HL-60/S4 treated with phorbol 12-myristate 13-acetate at 8.2 ng/mL for 4 days and 3 days (cell line): ENCODE measurements around the gene IFT52.

Experiments used
- in situ Hi-C: fragments of 300-500 bp; cut with MboI; formaldehyde crosslinking; loops from 2 replicates; pipeline ENCODE4 v1.15.0; 2022; ENCODE audit warnings: low sequenced_read_pairs

Gene IFT52

DNA sequence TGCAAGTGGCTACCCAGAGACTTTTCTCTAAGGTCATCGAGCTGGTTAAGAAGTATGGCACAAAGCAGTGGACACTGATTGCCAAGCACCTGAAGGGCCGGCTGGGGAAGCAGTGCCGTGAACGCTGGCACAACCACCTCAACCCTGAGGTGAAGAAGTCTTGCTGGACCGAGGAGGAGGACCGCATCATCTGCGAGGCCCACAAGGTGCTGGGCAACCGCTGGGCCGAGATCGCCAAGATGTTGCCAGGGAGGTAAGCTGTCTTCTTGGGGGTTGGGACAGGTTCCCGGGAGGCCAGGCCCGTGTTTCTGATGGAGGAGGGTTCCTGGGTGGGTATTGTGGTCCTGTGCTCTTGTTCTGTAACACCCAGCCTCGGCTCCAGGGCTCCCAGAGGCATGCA is 96.1 kb downstream of the IFT52 start:
- in situ Hi-C loops: no loop called here

DNA sequence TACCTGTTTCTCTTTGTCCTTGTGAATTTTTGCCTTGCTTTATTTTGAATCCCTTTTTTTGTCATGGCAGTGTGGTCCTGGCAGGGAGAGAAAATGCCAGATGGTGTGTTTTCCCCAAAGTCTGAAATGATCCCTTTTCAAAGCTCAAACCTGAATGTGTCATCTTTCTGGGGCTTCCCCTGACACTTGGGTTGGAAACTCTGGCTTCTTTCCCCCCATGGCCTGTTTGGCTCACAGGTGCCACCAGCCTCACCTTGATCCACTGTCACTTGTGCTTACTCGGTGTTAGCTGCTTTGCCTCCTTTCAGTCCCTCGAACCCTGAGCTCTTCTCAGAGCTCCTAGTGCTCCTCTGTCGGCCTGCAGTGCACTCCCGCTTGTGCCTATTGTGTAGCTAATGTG is 98.4 kb downstream of the IFT52 start:
- in situ Hi-C loops: no loop called here

DNA sequence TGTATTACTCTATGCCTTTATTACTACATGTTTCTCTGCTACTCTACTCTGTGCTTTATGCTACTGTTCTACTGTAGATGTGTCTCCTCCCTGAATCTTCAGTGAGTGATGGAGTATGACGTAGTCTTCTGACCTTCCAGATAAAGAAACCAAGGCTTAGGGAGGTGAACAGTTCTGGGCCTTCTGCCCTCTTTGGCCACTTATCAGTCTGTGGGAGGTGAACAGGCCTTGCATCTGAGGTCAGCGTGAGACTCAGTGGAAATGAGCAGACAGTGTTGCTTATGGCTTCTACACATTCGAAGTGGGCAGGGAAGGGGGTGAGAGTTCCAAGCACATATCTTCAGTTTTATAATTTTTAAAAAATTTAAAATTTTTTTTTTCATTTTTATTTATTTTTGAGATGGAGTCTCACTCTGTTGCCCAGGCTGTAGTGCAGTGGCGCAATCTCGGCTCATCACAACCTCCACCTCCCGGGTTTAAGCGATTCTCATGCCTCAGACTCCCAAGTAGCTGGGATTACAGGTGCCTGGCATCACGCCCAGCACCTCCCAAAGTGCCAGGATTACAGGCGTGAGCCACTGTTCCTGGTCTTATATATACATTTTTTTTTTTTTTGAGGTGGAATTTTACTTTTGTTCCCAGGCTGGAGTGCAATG is 100.3 kb downstream of the IFT52 start:
- in situ Hi-C loops: no loop called here

DNA sequence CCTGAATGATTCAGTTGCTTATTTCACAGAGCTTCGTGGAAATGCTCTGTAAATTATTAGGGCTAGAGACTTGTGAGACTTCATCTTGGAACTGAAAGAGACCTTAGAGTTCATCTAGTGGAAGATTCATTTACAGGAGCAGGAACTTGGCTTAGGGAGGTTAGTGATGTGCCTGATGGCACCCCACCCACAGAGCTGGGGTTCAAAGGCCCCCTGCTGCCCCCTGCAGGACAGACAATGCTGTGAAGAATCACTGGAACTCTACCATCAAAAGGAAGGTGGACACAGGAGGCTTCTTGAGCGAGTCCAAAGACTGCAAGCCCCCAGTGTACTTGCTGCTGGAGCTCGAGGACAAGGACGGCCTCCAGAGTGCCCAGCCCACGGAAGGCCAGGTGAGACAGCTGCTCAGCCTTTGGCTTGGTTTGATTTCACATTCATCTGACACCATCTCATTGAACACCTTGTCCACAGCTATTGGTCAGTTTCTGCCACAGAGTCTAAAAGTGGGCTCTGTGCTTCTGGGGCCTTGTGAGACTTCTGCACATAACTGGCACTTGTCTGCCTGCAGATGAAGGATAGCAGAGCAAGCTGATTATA is 101.3 kb downstream of the IFT52 start:
- in situ Hi-C loops: no loop called here

DNA sequence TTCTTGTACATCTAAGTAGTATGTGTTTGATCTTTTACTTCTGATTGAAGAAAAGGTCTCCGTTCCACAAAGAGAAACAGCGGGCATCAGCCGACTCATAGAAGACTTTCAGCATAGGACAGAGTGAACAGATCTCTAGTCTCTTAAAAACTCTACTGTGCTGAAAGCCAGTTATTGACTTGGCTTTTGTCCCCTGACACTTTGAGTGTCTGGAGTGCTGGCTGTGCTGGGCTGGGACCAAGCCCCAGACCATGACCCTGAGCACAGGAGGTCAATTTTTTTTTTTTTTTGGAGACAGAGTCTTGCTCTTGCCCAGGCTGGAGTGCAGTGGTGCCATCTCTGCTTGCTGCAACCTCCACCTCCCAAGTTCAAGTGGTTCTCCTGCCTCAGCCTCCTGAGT is 104.0 kb downstream of the IFT52 start:
- in situ Hi-C loops: no loop called here

DNA sequence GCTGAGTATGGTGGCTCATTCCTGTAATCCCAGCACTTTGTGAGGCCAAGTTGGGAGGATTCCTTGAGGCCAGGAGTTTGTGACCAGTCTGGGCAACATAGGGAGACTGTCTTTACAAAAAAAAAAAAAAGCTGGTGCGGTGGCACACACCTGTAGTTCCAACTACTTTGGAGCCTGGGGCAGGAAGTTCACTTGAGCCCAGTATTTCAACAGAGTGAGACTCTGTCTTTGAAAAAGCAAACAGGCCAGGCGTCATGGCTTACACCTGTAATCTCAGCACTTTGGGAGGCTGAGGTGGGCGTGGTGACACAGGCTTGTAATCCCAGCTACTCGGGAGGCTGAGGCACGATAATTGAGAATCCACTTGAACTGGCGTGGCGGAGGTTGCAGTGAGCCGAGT is 104.8 kb downstream of the IFT52 start:
- in situ Hi-C loops: no loop called here
